PFSK-1 (cell line): ENCODE data around the gene TUT1.

ENCODE experiments used
- POLR2AphosphoS5 ChIP-seq: IDR thresholded peaks from 2 replicates; pipeline ENCODE4 v1.6.1; 2012; ENCODE audit warnings: low read depth, mild to moderate bottlenecking, control low read depth, low read length, moderate library complexity
- REST ChIP-seq, 2 experiments: IDR thresholded peaks; 2 replicates each; pipeline versions ENCODE4 v1.6.1 to v1.8.0; 2011 to 2012; ENCODE audit warnings: low read depth in 2 of 2, low read length in 2 of 2, control low read depth in 1 of 2, inconsistent platforms in 1 of 2, mild to moderate bottlenecking in 1 of 2, moderate library complexity in 1 of 2; ENCODE audit not compliant: insufficient read depth in 1 of 2
- TAF1 ChIP-seq: IDR thresholded peaks from 2 replicates; pipeline ENCODE4 v1.6.1; 2012; ENCODE audit warnings: low read length, control low read depth, borderline replicate concordance; ENCODE audit not compliant: insufficient read depth

GRCh38 chr11:62621567-62622470, 30.5 kb upstream of the TUT1 start, which contains the start of gene B3GAT3:
- TF ChIP-seq POLR2AphosphoS5 (peak; percentile 93), REST (IDR thresholded peaks at IDR 0.05; ENCODE audit: insufficient read depth in 1 of 2, low read depth in 2 of 2, low read length in 2 of 2) (peak in 1 of 2 experiments; percentile 10; a peak in 2 of 4 replicates), TAF1 (no peak; the same call in 1 of the 2 replicates)
